Neutrophil (primary cell): Measurements from ENCODE around the gene BRI3.

Experiments used
- H3K27ac ChIP-seq: fragments of 200-600 bp; sonication (generic); 2 replicates; pipeline ENCODE4 v1.5.1; 2016; ENCODE audit warnings: mild to moderate bottlenecking, moderate library complexity
- H3K27me3 ChIP-seq: fragments of 200-600 bp; sonication (generic); 2 replicates; pipeline ENCODE4 v1.6.0; 2016; ENCODE audit warnings: mild to moderate bottlenecking
- H3K36me3 ChIP-seq: fragments of 200-600 bp; sonication (generic); 2 replicates; pipeline ENCODE4 v1.5.1; 2017
- H3K4me1 ChIP-seq, 2 experiments: fragments of 200-600 bp in 1 of 2; sonication (generic) in 1 of 2; 1 replicate in 1 of 2; 2 replicates in 1 of 2; pipeline versions ENCODE4 v1.5.1 to v1.6.1; 2013 to 2016; ENCODE audit warnings: low read depth in 1 of 2, low read length in 1 of 2, mild to moderate bottlenecking in 1 of 2, moderate library complexity in 1 of 2; ENCODE audit not compliant: control insufficient read depth in 1 of 2, insufficient read depth in 1 of 2
- H3K4me3 ChIP-seq, 2 experiments: fragments of 200-600 bp in 1 of 2; sonication (generic) in 1 of 2; 1 replicate in 1 of 2; 2 replicates in 1 of 2; pipeline ENCODE4 v1.5.1; 2013 to 2016; ENCODE audit warnings: low read depth in 1 of 2, low read length in 1 of 2, mild to moderate bottlenecking in 1 of 2, moderate library complexity in 1 of 2
- H3K9me3 ChIP-seq: fragments of 200-600 bp; sonication (generic); 2 replicates; pipeline ENCODE4 v1.5.1; 2016
- TF ChIP-seq, protein P1 (sequence below): fragments of 200-600 bp; sonication (generic); IDR thresholded peaks from 2 replicates; pipeline ENCODE4 v1.5.1; 2016; ENCODE audit warnings: antibody characterized with exemption

The BRI3 gene

GRCh38 chr7:98266840-98267239, 14.6 kb upstream of the BRI3 start:
- Histone ChIP-seq H3K27ac (no peak overlapping the region), H3K4me3 (no peak overlapping the region), H3K4me1 (peaks cover 0 to 7% of the 10 kb centered on the region in 2 experiments), H3K9me3 (no peaks in the 10 kb centered on the region), H3K27me3 (no peaks in the 10 kb centered on the region), H3K36me3 (peaks cover 3% of the 10 kb centered on the region)
- TF ChIP-seq, protein P1, sequence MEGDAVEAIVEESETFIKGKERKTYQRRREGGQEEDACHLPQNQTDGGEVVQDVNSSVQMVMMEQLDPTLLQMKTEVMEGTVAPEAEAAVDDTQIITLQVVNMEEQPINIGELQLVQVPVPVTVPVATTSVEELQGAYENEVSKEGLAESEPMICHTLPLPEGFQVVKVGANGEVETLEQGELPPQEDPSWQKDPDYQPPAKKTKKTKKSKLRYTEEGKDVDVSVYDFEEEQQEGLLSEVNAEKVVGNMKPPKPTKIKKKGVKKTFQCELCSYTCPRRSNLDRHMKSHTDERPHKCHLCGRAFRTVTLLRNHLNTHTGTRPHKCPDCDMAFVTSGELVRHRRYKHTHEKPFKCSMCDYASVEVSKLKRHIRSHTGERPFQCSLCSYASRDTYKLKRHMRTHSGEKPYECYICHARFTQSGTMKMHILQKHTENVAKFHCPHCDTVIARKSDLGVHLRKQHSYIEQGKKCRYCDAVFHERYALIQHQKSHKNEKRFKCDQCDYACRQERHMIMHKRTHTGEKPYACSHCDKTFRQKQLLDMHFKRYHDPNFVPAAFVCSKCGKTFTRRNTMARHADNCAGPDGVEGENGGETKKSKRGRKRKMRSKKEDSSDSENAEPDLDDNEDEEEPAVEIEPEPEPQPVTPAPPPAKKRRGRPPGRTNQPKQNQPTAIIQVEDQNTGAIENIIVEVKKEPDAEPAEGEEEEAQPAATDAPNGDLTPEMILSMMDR = peak; percentile 22

DNA sequence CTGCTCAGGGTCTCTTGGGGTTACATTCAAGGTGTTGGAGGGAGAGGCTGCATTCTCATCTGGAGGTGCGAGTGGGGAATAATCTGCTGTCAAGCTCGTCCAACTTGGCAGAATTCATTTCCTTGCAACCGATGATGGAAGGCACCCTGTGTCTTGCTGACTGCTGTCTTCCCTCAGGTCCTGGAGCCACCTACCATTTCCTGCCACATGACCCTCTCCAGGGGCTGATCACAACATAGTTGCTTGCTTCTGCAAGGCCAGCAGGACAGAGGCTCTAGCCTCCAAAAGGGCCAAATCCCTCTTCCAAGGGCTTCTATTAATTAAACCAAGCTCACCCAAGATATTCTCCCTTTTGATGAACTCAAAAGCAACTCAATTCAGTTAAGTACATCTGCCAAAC, 14.2 kb upstream of the BRI3 start:
- no peak overlapping the region for H3K27ac ChIP-seq
- H3K9me3 ChIP-seq = no peaks in the 10 kb centered on the region
- H3K27me3 ChIP-seq = no peaks in the 10 kb centered on the region
- peaks cover 0 to 7% of the 10 kb centered on the region in 2 experiments for H3K4me1 ChIP-seq
- H3K4me3 ChIP-seq = no peak overlapping the region
- TF ChIP-seq, protein P1 = no peak
- H3K36me3 ChIP-seq = peaks cover 3% of the 10 kb centered on the region

- H3K36me3 ChIP-seq = no peaks in the 10 kb centered on the region
- H3K4me3 ChIP-seq = peak overlapping the region in 1 of 2 experiments; percentile 27
- no peaks in the 10 kb centered on the region for H3K27me3 ChIP-seq
- no peaks in the 10 kb centered on the region for H3K9me3 ChIP-seq
- peaks cover 60 to 69% of the 10 kb centered on the region in 2 experiments for H3K4me1 ChIP-seq
- peak overlapping the region; percentile 90 for H3K27ac ChIP-seq
- TF ChIP-seq, protein P1 = no peak
Observed at GRCh38 chr7:98276241-98276761, 5.2 kb upstream of the BRI3 start.

GRCh38 chr7:98278408-98278807, 3.1 kb upstream of the BRI3 start:
- no peak overlapping the region for H3K4me3 ChIP-seq
- TF ChIP-seq, protein P1 = no peak
- H3K9me3 ChIP-seq = no peaks in the 10 kb centered on the region
- peak overlapping the region; percentile 33 for H3K27ac ChIP-seq
- no peaks in the 10 kb centered on the region for H3K36me3 ChIP-seq
- no peaks in the 10 kb centered on the region for H3K27me3 ChIP-seq
- peaks cover 69 to 72% of the 10 kb centered on the region in 2 experiments for H3K4me1 ChIP-seq

DNA sequence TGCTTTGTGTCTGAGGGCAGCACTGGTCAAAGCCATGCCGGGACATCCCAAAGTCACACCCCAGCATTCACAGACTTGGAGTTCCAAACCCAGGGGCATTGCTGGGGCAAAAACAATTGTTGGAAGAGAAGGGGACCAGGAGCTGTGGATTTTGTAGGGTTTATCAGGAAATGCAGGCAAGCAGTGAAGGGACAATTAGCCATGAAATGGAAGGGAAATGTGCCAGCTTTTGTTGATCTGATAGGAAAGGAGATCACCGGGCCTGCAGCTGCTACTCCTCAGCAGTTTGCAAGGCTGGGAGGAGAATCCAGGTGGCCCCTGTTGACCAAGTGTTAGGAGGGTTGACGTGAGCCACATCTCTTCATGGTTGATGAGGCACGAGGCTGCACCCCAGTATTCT, 2.5 kb upstream of the BRI3 start:
- Histone ChIP-seq H3K4me1 (peaks cover 66 to 75% of the 10 kb centered on the region in 2 experiments), H3K27me3 (no peaks in the 10 kb centered on the region), H3K4me3 (no peak overlapping the region), H3K36me3 (no peaks in the 10 kb centered on the region), H3K27ac (peak overlapping the region; percentile 33), H3K9me3 (no peaks in the 10 kb centered on the region)
- TF ChIP-seq, protein P1 = no peak
